Measurements from ENCODE around the gene SLC8A1.

Gene SLC8A1

DNA sequence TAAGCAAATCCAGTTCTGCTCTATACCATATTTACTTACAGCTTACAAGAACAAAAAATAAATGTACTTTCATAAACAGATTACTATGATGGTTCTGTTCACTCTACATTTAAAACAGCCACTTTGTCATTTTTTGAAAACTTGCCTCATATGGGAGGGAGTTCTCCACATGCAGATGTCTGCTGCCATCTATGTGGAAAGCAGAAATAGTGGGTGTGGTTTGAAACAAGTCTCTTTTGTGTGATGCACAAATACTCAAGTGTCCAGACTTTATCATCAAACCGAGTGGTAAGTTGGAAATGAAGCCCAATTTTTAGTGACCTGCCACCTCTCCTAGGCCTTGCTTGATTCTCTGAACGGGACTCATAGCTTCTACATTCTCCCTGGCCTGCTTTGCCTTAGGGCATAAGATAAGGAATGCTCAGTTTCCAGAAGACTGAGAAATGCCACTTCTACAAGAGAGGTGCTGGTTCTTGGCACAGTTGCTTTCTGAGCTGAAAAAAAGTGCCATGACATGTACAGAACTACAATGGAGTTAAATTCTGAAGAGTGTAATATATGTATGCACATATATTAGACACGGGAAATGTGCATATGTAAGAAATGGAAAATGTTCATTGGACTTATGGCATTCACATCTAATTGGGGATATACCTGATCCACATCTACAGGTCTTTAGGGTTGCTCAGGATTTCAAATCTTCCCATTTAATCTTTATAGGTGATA is 221.0 kb downstream of the SLC8A1 start:
- DNase-seq (ENCODE audit: low read depth in 2 of 2): no peak

GRCh38 chr2:40230186-40230585 is 221.7 kb downstream of the SLC8A1 start:
- no peak for DNase-seq (ENCODE audit: low read depth in 2 of 2)

GRCh38 chr2:40228310-40228709 is 223.6 kb downstream of the SLC8A1 start:
- DNase-seq (ENCODE audit: low read depth in 2 of 2): no peak

DNA sequence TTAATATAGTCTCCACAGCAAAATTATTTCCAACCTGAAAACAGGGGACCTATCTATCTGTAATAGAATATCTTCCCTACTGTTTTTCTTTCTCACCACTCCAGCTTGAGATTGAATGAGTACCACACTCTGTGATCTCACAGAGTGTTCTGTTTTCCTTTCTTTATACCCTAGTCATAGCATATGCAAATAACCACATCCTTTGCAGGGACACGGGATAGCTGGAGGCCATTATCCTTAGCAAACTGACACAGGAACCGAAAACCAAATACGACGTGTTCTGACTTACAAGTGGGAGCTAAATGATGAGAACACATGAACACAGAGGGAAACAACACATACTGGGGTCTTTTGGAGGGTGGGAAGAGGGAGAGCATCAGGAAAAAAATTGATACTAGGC is 224.7 kb downstream of the SLC8A1 start:
- no peak for DNase-seq (ENCODE audit: low read depth in 2 of 2)

DNA sequence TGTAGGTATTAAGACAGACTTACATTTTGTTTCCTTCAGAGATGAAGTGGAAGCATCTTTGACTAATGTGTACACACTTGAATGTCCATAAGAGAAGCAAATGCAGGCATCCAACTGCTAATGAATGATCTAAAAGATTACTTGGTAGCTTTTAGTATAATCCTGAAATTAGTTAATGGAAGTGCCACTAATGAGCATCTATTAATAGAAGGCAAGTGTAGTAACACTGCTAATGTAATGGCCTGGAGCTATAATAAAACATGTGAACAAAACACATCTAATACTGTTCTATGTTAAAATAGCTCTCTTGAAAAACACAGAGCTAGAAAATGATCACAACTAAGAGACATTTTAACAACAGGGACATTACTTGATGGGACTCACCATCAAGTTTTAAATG is 225.3 kb downstream of the SLC8A1 start:
- no peak for DNase-seq (ENCODE audit: low read depth in 2 of 2)

- DNase-seq (ENCODE audit: low read depth in 2 of 2): no peak
These were observed 226.2 kb downstream of the SLC8A1 start for GRCh38 chr2:40225670-40226210.

- DNase-seq (ENCODE audit: low read depth in 2 of 2): no peak
These were observed 227.6 kb downstream of the SLC8A1 start for GRCh38 chr2:40224318-40224717.

DNA sequence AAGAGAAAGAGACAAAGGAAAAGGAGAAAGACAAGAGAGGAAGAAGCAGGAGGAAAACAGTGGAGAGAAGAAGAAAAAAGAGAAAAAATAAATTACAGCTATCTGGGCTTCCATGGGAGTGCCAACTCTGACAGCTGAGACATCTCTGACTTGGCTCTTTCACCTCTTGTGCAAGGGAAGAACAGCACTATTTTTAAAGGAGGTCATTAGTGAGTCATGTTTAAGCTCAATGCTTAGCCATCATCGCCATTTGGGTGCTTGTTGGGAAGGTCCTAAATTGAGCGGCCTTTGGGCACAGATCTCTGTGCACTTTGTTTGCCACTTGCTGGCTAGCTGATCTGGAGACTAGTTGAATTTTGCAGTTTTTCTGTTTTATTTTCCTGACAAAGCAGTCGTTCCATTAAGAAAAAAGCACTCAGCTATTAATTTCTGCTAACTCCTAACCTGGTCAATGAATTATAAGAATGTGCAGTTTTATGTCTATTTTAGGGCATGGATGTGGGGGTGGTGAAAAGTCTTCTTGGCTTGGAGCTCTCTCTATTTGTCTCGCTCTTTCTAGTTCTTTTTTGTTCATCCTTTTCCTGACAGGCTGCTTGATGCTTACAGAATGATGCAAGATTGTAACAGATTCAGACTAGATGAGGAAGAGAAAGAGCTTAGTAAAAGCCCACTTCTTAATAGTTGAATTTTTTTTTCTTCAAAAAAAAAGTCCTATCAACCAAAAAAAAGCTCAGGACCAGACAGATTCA is 231.5 kb downstream of the SLC8A1 start:
- DNase-seq (ENCODE audit: low read depth in 2 of 2): no peak

DNA sequence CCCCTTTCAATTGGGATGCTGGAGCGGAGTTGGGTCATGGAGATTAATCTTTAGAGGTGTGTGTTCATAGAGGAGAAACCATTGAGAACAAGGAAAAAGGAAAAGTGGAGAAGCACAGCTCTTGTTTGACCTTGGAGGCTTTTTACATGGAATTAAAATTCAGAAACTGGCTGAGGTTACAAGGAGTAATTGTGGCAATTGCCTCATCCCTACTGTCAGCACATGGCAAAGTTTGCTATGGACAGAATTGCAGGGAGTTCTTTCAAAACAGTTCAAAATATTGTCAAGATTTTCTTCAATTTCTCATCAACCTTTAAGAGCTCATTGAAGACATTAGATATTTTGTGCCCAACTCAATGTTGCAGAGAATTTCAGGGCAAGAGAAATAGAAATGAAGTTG is 232.7 kb downstream of the SLC8A1 start:
- DNase-seq (ENCODE audit: low read depth in 2 of 2): no peak

DNA sequence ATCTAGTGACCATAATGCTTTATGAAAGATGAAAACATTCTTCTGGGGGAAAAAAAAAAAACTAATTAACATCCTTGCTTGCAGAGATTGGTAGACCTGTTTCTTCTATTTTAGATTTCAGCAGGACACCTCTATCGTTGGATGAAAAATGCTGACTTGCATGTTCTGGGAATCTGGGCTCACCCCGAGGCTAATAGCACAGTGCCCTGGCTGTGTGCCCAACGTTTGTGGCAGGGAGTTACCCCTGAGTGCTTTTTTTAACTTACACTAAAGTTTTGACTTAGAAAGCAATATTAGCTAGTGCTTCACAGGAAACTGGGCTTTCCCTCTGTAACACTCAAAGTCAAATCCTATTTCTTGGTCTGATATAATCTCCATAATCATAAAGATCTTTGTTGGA is 233.2 kb downstream of the SLC8A1 start:
- DNase-seq (ENCODE audit: low read depth in 2 of 2): no peak

DNA sequence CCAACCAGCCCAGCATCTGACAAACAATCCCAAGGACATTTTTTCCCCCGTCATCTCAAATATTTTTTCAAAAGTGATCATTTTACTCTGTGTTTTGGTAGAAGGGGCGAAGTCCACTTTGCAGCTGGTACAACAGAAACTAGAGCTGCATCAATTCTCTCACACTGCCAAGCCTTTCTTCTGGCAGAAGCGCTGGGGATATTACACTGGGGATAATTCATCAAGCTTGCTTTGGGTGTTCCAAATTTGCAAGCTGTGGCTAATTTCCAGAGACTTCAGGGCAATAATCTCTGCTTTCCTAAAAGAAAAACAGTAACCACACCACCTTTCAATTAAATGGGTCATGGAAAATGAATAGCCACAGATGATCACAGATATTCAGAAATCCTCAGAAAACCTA is 238.3 kb downstream of the SLC8A1 start:
- DNase-seq (ENCODE audit: low read depth in 2 of 2): no peak

DNA sequence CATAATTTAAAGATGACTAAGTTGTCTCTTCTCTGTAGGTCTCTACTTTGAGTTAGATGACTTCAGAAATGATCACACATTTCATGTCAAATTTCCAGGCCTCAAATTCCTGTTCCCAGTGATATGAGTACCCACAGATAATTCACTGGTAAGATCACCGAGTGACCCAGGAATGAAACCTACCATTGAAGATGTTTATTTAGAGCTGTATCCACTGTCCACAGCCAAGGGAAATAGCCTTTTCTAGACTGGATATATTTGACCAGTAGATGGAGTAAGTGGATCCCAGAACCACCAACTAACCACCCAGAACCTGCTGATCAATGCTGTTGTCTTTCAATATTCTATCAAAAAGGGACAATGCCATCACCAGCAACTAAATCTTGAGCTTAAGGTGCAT is 238.8 kb downstream of the SLC8A1 start:
- no peak for DNase-seq (ENCODE audit: low read depth in 2 of 2)

DNA sequence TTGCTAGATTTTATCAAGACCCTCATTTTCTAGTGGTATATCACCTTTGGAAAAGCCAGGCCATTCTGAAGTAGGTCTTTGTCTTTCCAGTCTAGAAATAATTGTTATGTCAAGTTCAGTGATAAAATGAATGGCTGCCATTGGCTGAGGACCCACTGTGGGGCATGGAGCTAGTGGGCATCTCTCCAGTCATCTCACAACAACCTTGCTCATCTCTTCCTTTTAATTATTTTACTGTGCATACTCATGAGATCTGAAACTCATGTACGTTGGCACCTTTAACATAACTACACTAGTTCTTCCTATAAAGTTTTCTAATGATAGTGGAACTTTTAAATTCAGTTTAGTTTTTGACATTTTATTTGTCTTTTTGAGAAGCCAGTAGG is 240.9 kb downstream of the SLC8A1 start:
- DNase-seq (ENCODE audit: low read depth in 2 of 2): no peak

GRCh38 chr2:40210344-40210967 is 241.4 kb downstream of the SLC8A1 start:
- no peak for DNase-seq (ENCODE audit: low read depth in 2 of 2)

GRCh38 chr2:40209761-40210160 is 242.1 kb downstream of the SLC8A1 start:
- no peak for DNase-seq (ENCODE audit: low read depth in 2 of 2)

GRCh38 chr2:40208463-40208862 is 243.4 kb downstream of the SLC8A1 start:
- DNase-seq (ENCODE audit: low read depth in 2 of 2): no peak

DNA sequence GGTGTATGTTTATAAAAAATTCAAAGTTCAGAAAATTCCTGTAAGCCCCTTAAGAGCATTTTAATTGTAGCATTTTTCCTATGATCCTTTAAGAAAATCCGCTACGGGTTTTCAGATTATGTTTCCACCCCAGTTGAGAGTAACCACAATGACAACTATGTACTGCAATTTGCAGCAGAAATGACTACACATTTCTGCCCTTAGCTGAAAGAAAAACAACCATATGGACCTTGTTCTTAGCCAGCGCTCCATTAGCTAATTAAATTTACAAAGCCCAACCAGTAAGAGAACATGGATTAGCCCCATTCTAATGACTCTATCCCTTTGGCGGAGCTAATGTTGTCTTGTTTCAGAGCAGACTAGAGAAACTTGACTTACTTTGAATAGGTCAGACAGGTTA is 247.6 kb downstream of the SLC8A1 start:
- DNase-seq (ENCODE audit: low read depth in 2 of 2): no peak

GRCh38 chr2:40202798-40203400 is 249.0 kb downstream of the SLC8A1 start:
- no peak for DNase-seq (ENCODE audit: low read depth in 2 of 2)

GRCh38 chr2:40201425-40201824 is 250.5 kb downstream of the SLC8A1 start:
- DNase-seq (ENCODE audit: low read depth in 2 of 2): no peak

DNA sequence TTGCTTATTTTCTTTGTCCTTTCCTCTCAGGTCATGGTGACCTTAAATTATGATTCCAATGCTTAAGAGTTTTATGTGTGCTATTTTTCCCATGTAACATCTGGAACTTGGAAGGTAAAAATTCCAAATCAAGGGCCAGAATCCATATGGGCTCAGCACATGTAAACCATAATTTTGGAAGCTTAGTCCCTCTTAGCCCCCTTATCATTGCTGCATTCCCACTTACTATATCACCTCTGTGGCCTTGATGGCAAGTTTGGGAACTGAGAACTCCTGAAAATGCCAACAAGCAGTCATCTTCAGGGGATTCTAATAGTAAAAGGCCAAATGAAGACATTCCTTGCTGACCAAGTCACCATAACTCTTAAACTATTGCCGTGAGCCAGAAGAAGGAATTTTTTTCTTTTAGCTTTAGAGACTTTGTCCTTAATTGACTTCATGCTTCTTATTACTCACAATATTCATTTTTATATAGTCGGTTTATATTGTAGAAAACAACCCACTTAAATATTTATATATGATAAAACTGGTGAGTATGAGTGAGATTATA is 251.4 kb downstream of the SLC8A1 start:
- no peak for DNase-seq (ENCODE audit: low read depth in 2 of 2)

- no peak for DNase-seq (ENCODE audit: low read depth in 2 of 2)
These were observed 252.1 kb downstream of the SLC8A1 start for GRCh38 chr2:40199771-40200170.

- no peak for DNase-seq (ENCODE audit: low read depth in 2 of 2)
These were observed 254.8 kb downstream of the SLC8A1 start for GRCh38 chr2:40197121-40197520.

Data from stimulated activated CD8-positive, alpha-beta memory T cell treated with anti-CD3 and anti-CD28 coated beads, Interleukin-7, amount 100 ng/mL, for 1 hour (primary cell).